HEK293 (cell line): Measurements from ENCODE around the gene BRAT1.

Experiments used
- CTCF ChIA-PET: fragments of 350-600 bp; formaldehyde crosslinking; extraction: SDS; loops from one replicate; lab custom pipeline; 2021; ENCODE audit warnings: antibody characterized with exemption; lab: Yijun Ruan, JAX
- POLR2A ChIA-PET: fragments of 300-600 bp; formaldehyde crosslinking; extraction: SDS; loops from one replicate; lab custom pipeline; 2020; ENCODE audit warnings: antibody characterized with exemption, inconsistent platforms; lab: Yijun Ruan, JAX
- H3K27ac ChIP-seq: fragments of 200-500 bp; sonication (Bioruptor generic); 2 replicates; pipeline ENCODE4 v1.5.1; 2014; ENCODE audit warnings: low read depth, low read length, control low read depth, inconsistent platforms; ENCODE audit errors: extremely low read depth
- H3K36me3 ChIP-seq, 2 experiments: fragments of 200-500 bp in 1 of 2; sonication (Bioruptor generic) in 1 of 2; 1 replicate in 1 of 2; 2 replicates in 1 of 2; pipeline ENCODE4 v1.5.1; 2014 to 2017; ENCODE audit warnings: inconsistent platforms in 2 of 2, low read length in 2 of 2; ENCODE audit not compliant: control insufficient read depth in 2 of 2, insufficient read depth in 1 of 2
- H3K4me1 ChIP-seq: fragments of 200-500 bp; sonication (Bioruptor generic); 2 replicates; pipeline ENCODE4 v1.5.1; 2014; ENCODE audit warnings: mild to moderate bottlenecking, low read length, inconsistent platforms; ENCODE audit not compliant: control insufficient read depth, insufficient read depth
- H3K4me3 ChIP-seq: 2 replicates; pipeline ENCODE4 v1.5.1; 2011; ENCODE audit warnings: low read depth, mild to moderate bottlenecking, control low read depth, low read length, moderate library complexity
- H3K9me3 ChIP-seq: fragments of 200-500 bp; sonication (Bioruptor generic); 2 replicates; pipeline ENCODE4 v1.5.1; 2014; ENCODE audit warnings: low read depth, low read length, inconsistent platforms; ENCODE audit not compliant: control insufficient read depth, insufficient read depth
- CTCF ChIP-seq: fragments of 450-650 bp; formaldehyde crosslinking; IDR thresholded peaks from 2 replicates; pipeline ENCODE4 v1.5.1; 2016; ENCODE audit warnings: missing biosample characterization, missing genetic modification characterization
- EGR2 ChIP-seq: fragments of 450-650 bp; formaldehyde crosslinking; IDR thresholded peaks from 2 replicates; pipeline ENCODE4 v1.5.1; 2016; ENCODE audit warnings: low read depth, missing biosample characterization, missing genetic modification characterization
- HOXC10 ChIP-seq: sonication (generic); formaldehyde crosslinking; IDR thresholded peaks from 2 replicates; pipeline ENCODE4 v1.8.1; 2023; ENCODE audit warnings: mild to moderate bottlenecking, missing genetic modification reagents
- IKZF3 ChIP-seq: fragments of 450-650 bp; IDR thresholded peaks from 2 replicates; pipeline ENCODE4 v1.5.0; 2018; ENCODE audit warnings: missing biosample characterization, mild to moderate bottlenecking, missing genetic modification characterization, moderate library complexity
- YY2 ChIP-seq: fragments of 450-650 bp; formaldehyde crosslinking; IDR thresholded peaks from 2 replicates; pipeline ENCODE4 v1.5.1; 2016; ENCODE audit warnings: missing biosample characterization, missing genetic modification characterization
- ZNF114 ChIP-seq: fragments of 450-650 bp; formaldehyde crosslinking; IDR thresholded peaks from 2 replicates; pipeline ENCODE4 v1.5.0; 2017; ENCODE audit warnings: missing biosample characterization, missing genetic modification characterization
- ZNF121 ChIP-seq: fragments of 450-650 bp; formaldehyde crosslinking; IDR thresholded peaks from 2 replicates; pipeline ENCODE4 v1.5.1; 2016; ENCODE audit warnings: missing biosample characterization, missing genetic modification characterization
- ZNF155 ChIP-seq: fragments of 450-650 bp; formaldehyde crosslinking; IDR thresholded peaks from 2 replicates; pipeline ENCODE4 v1.5.1; 2016; ENCODE audit warnings: missing biosample characterization, missing genetic modification characterization
- ZNF266 ChIP-seq: fragments of 450-650 bp; formaldehyde crosslinking; IDR thresholded peaks from 2 replicates; pipeline ENCODE4 v1.5.1; 2016; ENCODE audit warnings: missing biosample characterization, missing genetic modification characterization, low read depth
- ZNF510 ChIP-seq: fragments of 450-650 bp; formaldehyde crosslinking; IDR thresholded peaks from 2 replicates; pipeline ENCODE4 v1.5.1; 2018; ENCODE audit warnings: mild to moderate bottlenecking, missing genetic modification characterization, missing biosample characterization; ENCODE audit not compliant: insufficient replicate concordance
- ZNF548 ChIP-seq: fragments of 450-650 bp; formaldehyde crosslinking; IDR thresholded peaks from 2 replicates; pipeline ENCODE4 v1.5.1; 2016; ENCODE audit warnings: missing biosample characterization, missing genetic modification characterization
- ZNF600 ChIP-seq: fragments of 450-650 bp; formaldehyde crosslinking; IDR thresholded peaks from 2 replicates; pipeline ENCODE4 v1.5.1; 2016; ENCODE audit warnings: missing biosample characterization, missing genetic modification characterization
- ZNF701 ChIP-seq: fragments of 450-650 bp; formaldehyde crosslinking; IDR thresholded peaks from 2 replicates; pipeline ENCODE4 v1.5.1; 2016; ENCODE audit warnings: missing biosample characterization, missing genetic modification characterization
- ZSCAN18 ChIP-seq: fragments of 450-650 bp; formaldehyde crosslinking; IDR thresholded peaks from 2 replicates; pipeline ENCODE4 v1.5.1; 2016; ENCODE audit warnings: missing biosample characterization, missing genetic modification characterization
- ZSCAN30 ChIP-seq: fragments of 450-650 bp; IDR thresholded peaks from 2 replicates; pipeline ENCODE4 v1.5.1; 2018; ENCODE audit warnings: missing biosample characterization, mild to moderate bottlenecking, missing genetic modification characterization, moderate library complexity
- ZSCAN4 ChIP-seq: fragments of 450-650 bp; formaldehyde crosslinking; IDR thresholded peaks from 2 replicates; pipeline ENCODE4 v1.5.1; 2017; ENCODE audit warnings: missing biosample characterization, missing genetic modification characterization
- TF ChIP-seq, protein P1 (sequence below): fragments of 450-650 bp; formaldehyde crosslinking; IDR thresholded peaks from 2 replicates; pipeline ENCODE4 v1.5.1; 2016; ENCODE audit warnings: missing biosample characterization, missing genetic modification characterization
- TF ChIP-seq, protein P2 (sequence below): fragments of 450-650 bp; formaldehyde crosslinking; IDR thresholded peaks from 2 replicates; pipeline ENCODE4 v1.5.1; 2016; ENCODE audit warnings: missing biosample characterization, missing genetic modification characterization
- TF ChIP-seq, protein P3 (sequence below): fragments of 450-650 bp; formaldehyde crosslinking; IDR thresholded peaks from 2 replicates; pipeline ENCODE4 v1.5.1; 2016; ENCODE audit warnings: missing biosample characterization, missing genetic modification characterization
- TF ChIP-seq, protein P4 (sequence below): fragments of 450-650 bp; formaldehyde crosslinking; IDR thresholded peaks from 2 replicates; pipeline ENCODE4 v1.5.1; 2016; ENCODE audit warnings: missing biosample characterization, missing genetic modification characterization

The BRAT1 gene

GRCh38 chr7:2566890-2567678 lies 11.8 kb upstream of the BRAT1 start (continued):
- TF ChIP-seq ZNF155, result no peak
- no peak for TF ChIP-seq ZNF510 (tag by site-specific recombination)
- TF ChIP-seq HOXC10 (CRISPR knock-in tag), result no peak
- no peak for TF ChIP-seq ZNF701 (tag by site-specific recombination)
- TF ChIP-seq, protein P1, sequence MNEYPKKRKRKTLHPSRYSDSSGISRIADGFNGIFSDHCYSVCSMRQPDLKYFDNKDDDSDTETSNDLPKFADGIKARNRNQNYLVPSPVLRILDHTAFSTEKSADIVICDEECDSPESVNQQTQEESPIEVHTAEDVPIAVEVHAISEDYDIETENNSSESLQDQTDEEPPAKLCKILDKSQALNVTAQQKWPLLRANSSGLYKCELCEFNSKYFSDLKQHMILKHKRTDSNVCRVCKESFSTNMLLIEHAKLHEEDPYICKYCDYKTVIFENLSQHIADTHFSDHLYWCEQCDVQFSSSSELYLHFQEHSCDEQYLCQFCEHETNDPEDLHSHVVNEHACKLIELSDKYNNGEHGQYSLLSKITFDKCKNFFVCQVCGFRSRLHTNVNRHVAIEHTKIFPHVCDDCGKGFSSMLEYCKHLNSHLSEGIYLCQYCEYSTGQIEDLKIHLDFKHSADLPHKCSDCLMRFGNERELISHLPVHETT (tag by site-specific recombination), result no peak
- no peak for TF ChIP-seq ZNF114

DNA sequence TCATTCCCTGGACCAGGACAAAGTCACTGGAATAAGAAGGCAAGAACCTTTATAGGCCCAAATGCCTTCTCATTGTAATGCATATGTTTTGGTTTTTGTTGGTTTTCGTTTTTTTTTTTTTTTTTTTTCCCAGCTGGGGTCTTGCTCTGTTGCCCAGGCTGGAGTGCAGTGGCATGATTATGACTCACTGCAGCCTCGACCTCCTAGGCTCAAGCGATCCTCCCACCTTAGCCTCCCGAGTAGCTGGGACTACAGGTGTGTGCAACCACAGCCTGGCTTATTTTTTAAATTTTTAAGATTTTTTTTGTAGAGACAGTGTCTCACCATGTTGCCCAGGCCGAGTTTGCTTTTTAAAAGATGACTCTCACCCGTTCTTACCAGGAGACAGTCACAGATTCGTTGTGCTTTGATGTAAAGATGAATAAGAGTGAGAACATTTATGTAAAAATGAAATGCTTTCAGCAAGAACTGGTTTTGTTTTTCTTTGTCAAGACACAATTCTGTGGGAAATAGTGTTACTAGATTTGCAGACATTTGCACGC lies 11.1 kb upstream of the BRAT1 start:
- Histone ChIP-seq H3K36me3 (peaks cover 6 to 8% of the 10 kb centered on the region in 2 experiments; a peak in 2 of 3 replicates), H3K4me1 (no peaks in the 10 kb centered on the region), H3K9me3 (no peaks in the 10 kb centered on the region), H3K27ac (no peak overlapping the region), H3K4me3 (no peak overlapping the region)
- ChIA-PET CTCF (no interaction called here), POLR2A (interaction anchor here (0.6 kb wide), 2 partner anchors 76 to 712 kb away, joined by 3 read pairs; no protein-coding TSS in a partner anchor)
- TF ChIP-seq ZNF121 (0 out of 2 replicates have a peak, but pooled peaks have one; percentile 37), CTCF (tag by site-specific recombination) (no peak)

- Histone ChIP-seq H3K4me1 (no peaks in the 10 kb centered on the region), H3K4me3 (no peak overlapping the region), H3K27ac (no peak overlapping the region), H3K36me3 (peaks cover 6 to 8% of the 10 kb centered on the region in 2 experiments; a peak in 2 of 3 replicates), H3K9me3 (no peaks in the 10 kb centered on the region)
- TF ChIP-seq ZNF548 (tag by site-specific recombination) (no peak), ZSCAN4 (tag by site-specific recombination) (peak; percentile 98), IKZF3 (no peak), ZSCAN18 (tag by site-specific recombination) (no peak), ZNF600 (tag by site-specific recombination) (0 out of 2 replicates have a peak, but pooled peaks have one; percentile 43), YY2 (0 out of 2 replicates have a peak, but pooled peaks have one; percentile 65), ZSCAN30 (no peak), ZNF266 (tag by site-specific recombination) (no peak), EGR2 (no peak)
- TF ChIP-seq, protein P2, sequence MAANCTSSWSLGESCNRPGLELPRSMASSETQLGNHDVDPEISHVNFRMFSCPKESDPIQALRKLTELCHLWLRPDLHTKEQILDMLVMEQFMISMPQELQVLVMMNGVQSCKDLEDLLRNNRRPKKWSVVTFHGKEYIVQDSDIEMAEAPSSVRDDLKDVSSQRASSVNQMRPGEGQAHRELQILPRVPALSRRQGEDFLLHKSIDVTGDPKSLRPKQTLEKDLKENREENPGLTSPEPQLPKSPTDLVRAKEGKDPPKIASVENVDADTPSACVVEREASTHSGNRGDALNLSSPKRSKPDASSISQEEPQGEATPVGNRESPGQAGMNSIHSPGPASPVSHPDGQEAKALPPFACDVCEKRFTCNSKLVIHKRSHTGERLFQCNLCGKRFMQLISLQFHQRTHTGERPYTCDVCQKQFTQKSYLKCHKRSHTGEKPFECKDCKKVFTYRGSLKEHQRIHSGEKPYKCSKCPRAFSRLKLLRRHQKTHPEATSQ (tag by site-specific recombination), result no peak
- TF ChIP-seq, protein P3, sequence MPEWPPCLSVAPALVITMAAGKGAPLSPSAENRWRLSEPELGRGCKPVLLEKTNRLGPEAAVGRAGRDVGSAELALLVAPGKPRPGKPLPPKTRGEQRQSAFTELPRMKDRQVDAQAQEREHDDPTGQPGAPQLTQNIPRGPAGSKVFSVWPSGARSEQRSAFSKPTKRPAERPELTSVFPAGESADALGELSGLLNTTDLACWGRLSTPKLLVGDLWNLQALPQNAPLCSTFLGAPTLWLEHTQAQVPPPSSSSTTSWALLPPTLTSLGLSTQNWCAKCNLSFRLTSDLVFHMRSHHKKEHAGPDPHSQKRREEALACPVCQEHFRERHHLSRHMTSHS (tag by site-specific recombination), result no peak
- TF ChIP-seq, protein P4, sequence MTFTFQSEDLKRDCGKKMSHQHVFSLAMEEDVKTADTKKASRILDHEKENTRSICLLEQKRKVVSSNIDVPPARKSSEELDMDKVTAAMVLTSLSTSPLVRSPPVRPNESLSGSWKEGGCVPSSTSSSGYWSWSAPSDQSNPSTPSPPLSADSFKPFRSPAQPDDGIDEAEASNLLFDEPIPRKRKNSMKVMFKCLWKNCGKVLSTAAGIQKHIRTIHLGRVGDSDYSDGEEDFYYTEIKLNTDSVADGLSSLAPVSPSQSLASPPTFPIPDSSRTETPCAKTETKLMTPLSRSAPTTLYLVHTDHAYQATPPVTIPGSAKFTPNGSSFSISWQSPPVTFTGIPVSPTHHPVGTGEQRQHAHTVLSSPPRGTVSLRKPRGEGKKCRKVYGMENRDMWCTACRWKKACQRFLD (tag by site-specific recombination), result no peak
- ChIA-PET POLR2A (no interaction called here), CTCF (no interaction called here)
Observed at GRCh38 chr7:2564970-2565540, 9.7 kb upstream of the BRAT1 start.
